IPS-15b (cell line): ENCODE measurements around the gene PRDM8.
"Not testable (repeated sequence)": the region's sequence is repeated elsewhere in the genome, so short reads cannot be mapped to it uniquely, and the experiment has no call there.

Experiments used
- H3K27me3 ChIP-seq: one replicate; pipeline ENCODE4 v1.6.1; 2013; ENCODE audit warnings: low read length; ENCODE audit not compliant: control insufficient read depth, insufficient read depth
- H3K36me3 ChIP-seq: one replicate; pipeline ENCODE4 v1.6.1; 2013; ENCODE audit warnings: low read length; ENCODE audit not compliant: control insufficient read depth, insufficient read depth
- H3K4me1 ChIP-seq: one replicate; pipeline ENCODE4 v1.6.1; 2013; ENCODE audit warnings: mild to moderate bottlenecking, low read length; ENCODE audit not compliant: control insufficient read depth, insufficient read depth
- H3K4me3 ChIP-seq: one replicate; pipeline ENCODE4 v1.5.1; 2013; ENCODE audit warnings: low read depth, low read length
- H3K9ac ChIP-seq: one replicate; pipeline ENCODE4 v1.6.1; 2013; ENCODE audit warnings: low read depth, mild to moderate bottlenecking, low read length
- H3K9me3 ChIP-seq: one replicate; pipeline ENCODE4 v1.6.1; 2013; ENCODE audit warnings: mild to moderate bottlenecking, low read length; ENCODE audit not compliant: control insufficient read depth, insufficient read depth

PRDM8 gene

GRCh38 chr4:80239480-80240150 lies 42.3 kb downstream of the PRDM8 start:
- Histone ChIP-seq H3K27me3 (peaks cover 8% of the 10 kb centered on the region), H3K9me3 (no peaks in the 10 kb centered on the region), H3K4me1 (no peaks in the 10 kb centered on the region), H3K36me3 (no peaks in the 10 kb centered on the region), H3K4me3 (no peak overlapping the region), H3K9ac (no peak overlapping the region)

GRCh38 chr4:80240976-80241375 lies 43.7 kb downstream of the PRDM8 start:
- no peaks in the 10 kb centered on the region for H3K4me1 ChIP-seq
- H3K4me3 ChIP-seq, result no peak overlapping the region
- H3K9ac ChIP-seq, result no peak overlapping the region
- no peaks in the 10 kb centered on the region for H3K36me3 ChIP-seq
- peaks cover 8% of the 10 kb centered on the region for H3K27me3 ChIP-seq
- H3K9me3 ChIP-seq, result no peaks in the 10 kb centered on the region

GRCh38 chr4:80243274-80244018 lies 46.1 kb downstream of the PRDM8 start:
- H3K4me1 ChIP-seq, result no peaks in the 10 kb centered on the region
- H3K9me3 ChIP-seq, result no peaks in the 10 kb centered on the region
- H3K36me3 ChIP-seq, result no peaks in the 10 kb centered on the region
- H3K27me3 ChIP-seq, result peaks cover 6% of the 10 kb centered on the region
- H3K4me3 ChIP-seq, result no peak overlapping the region
- no peak overlapping the region for H3K9ac ChIP-seq

- not testable (repeated sequence) for H3K4me3 ChIP-seq, H3K9ac ChIP-seq, H3K27me3 ChIP-seq, H3K36me3 ChIP-seq, H3K9me3 ChIP-seq, H3K4me1 ChIP-seq
These were observed 50.2 kb downstream of the PRDM8 start for GRCh38 chr4:80247484-80247883.

GRCh38 chr4:80249144-80249543 lies 51.8 kb downstream of the PRDM8 start:
- Histone ChIP-seq H3K9ac (no peak overlapping the region), H3K4me3 (no peak overlapping the region), H3K36me3 (no peaks in the 10 kb centered on the region), H3K27me3 (no peaks in the 10 kb centered on the region), H3K4me1 (no peaks in the 10 kb centered on the region), H3K9me3 (no peaks in the 10 kb centered on the region)

GRCh38 chr4:80252427-80252826 lies 55.1 kb downstream of the PRDM8 start:
- H3K9ac ChIP-seq, result no peak overlapping the region
- H3K4me3 ChIP-seq, result no peak overlapping the region
- H3K36me3 ChIP-seq, result no peaks in the 10 kb centered on the region
- H3K27me3 ChIP-seq, result peaks cover 20% of the 10 kb centered on the region
- H3K4me1 ChIP-seq, result no peaks in the 10 kb centered on the region
- H3K9me3 ChIP-seq, result no peaks in the 10 kb centered on the region

GRCh38 chr4:80252953-80253352 lies 55.6 kb downstream of the PRDM8 start:
- Histone ChIP-seq H3K36me3 (no peaks in the 10 kb centered on the region), H3K9me3 (no peaks in the 10 kb centered on the region), H3K27me3 (peaks cover 24% of the 10 kb centered on the region), H3K9ac (no peak overlapping the region), H3K4me1 (no peaks in the 10 kb centered on the region), H3K4me3 (no peak overlapping the region)

GRCh38 chr4:80253510-80253909 lies 56.2 kb downstream of the PRDM8 start:
- Histone ChIP-seq H3K9me3 (no peaks in the 10 kb centered on the region), H3K4me3 (no peak overlapping the region), H3K4me1 (no peaks in the 10 kb centered on the region), H3K9ac (no peak overlapping the region), H3K36me3 (no peaks in the 10 kb centered on the region), H3K27me3 (peaks cover 28% of the 10 kb centered on the region)
